Measurements from ENCODE around the gene MATK.
"Not testable (repeated sequence)": the region's sequence is repeated elsewhere in the genome, so short reads cannot be mapped to it uniquely, and the experiment has no call there.

Gene MATK

GRCh38 chr19:3762501-3763459, 23.4 kb downstream of the MATK start, which contains the start of gene MRPL54:
Gene MRPL54, plus strand, starts transcription at chr19:3762682. Its CDS starts 19 bp downstream, at chr19:3762701.
- no peaks in the 10 kb centered on the region for H3K9me3 Mint-ChIP-seq
- peak within 1 kb of the TSS; percentile 99 for H3K27ac Mint-ChIP-seq
- peaks cover 27% of the 10 kb centered on the region for H3K4me1 Mint-ChIP-seq (ENCODE audit: low read depth)
- H3K36me3 Mint-ChIP-seq (ENCODE audit: low read depth) = peaks cover 14% of the 10 kb centered on the region
- H3K27me3 Mint-ChIP-seq (ENCODE audit: low read depth) = peaks cover 3% of the 10 kb centered on the region
- H3K4me3 Mint-ChIP-seq = peak within 1 kb of the TSS; percentile 99

GRCh38 chr19:3762130-3762473, 24.1 kb downstream of the MATK start:
- Mint-ChIP-seq H3K4me3 (peak overlapping the region; percentile 99), H3K4me1 (ENCODE audit: low read depth) (peaks cover 27% of the 10 kb centered on the region), H3K27me3 (ENCODE audit: low read depth) (peaks cover 3% of the 10 kb centered on the region), H3K36me3 (ENCODE audit: low read depth) (peaks cover 14% of the 10 kb centered on the region), H3K27ac (peak overlapping the region; percentile 99), H3K9me3 (no peaks in the 10 kb centered on the region)

GRCh38 chr19:3761382-3762129, 24.6 kb downstream of the MATK start, which contains the start of gene APBA3:
Gene APBA3, minus strand, starts transcription at chr19:3761692. Its CDS starts 1,428 bp downstream, at chr19:3760264.
- peaks cover 3% of the 10 kb centered on the region for H3K27me3 Mint-ChIP-seq (ENCODE audit: low read depth)
- H3K4me3 Mint-ChIP-seq = peak within 1 kb of the TSS; percentile 99
- H3K36me3 Mint-ChIP-seq (ENCODE audit: low read depth) = peaks cover 12% of the 10 kb centered on the region
- peaks cover 27% of the 10 kb centered on the region for H3K4me1 Mint-ChIP-seq (ENCODE audit: low read depth)
- H3K27ac Mint-ChIP-seq = peak within 1 kb of the TSS; percentile 99
- no peaks in the 10 kb centered on the region for H3K9me3 Mint-ChIP-seq

- peaks cover 22% of the 10 kb centered on the region for H3K4me1 Mint-ChIP-seq (ENCODE audit: low read depth)
- no peaks in the 10 kb centered on the region for H3K9me3 Mint-ChIP-seq
- peaks cover 3% of the 10 kb centered on the region for H3K27me3 Mint-ChIP-seq (ENCODE audit: low read depth)
- H3K27ac Mint-ChIP-seq = peak overlapping the region; percentile 97
- peak overlapping the region; percentile 99 for H3K4me3 Mint-ChIP-seq
- peaks cover 10% of the 10 kb centered on the region for H3K36me3 Mint-ChIP-seq (ENCODE audit: low read depth)
Measured at GRCh38 chr19:3760871-3761361, 25.3 kb downstream of the MATK start.

- Mint-ChIP-seq H3K4me1 (ENCODE audit: low read depth) (peaks cover 27% of the 10 kb centered on the region), H3K27me3 (ENCODE audit: low read depth) (peaks cover 3% of the 10 kb centered on the region), H3K36me3 (ENCODE audit: low read depth) (peaks cover 17% of the 10 kb centered on the region), H3K4me3 (peak overlapping the region; percentile 99), H3K27ac (no peak overlapping the region), H3K9me3 (no peaks in the 10 kb centered on the region)
Measured at GRCh38 chr19:3759482-3760254, 26.5 kb downstream of the MATK start.

- H3K9me3 Mint-ChIP-seq; H3K27me3 Mint-ChIP-seq (ENCODE audit: low read depth); H3K4me3 Mint-ChIP-seq; H3K27ac Mint-ChIP-seq: not testable (repeated sequence)
- Mint-ChIP-seq H3K4me1 (ENCODE audit: low read depth) (peaks cover 26% of the 10 kb centered on the region), H3K36me3 (ENCODE audit: low read depth) (peaks cover 17% of the 10 kb centered on the region)
Measured at GRCh38 chr19:3758297-3758696, 27.9 kb downstream of the MATK start.

- not testable (repeated sequence) for H3K27me3 Mint-ChIP-seq (ENCODE audit: low read depth); H3K27ac Mint-ChIP-seq; H3K4me3 Mint-ChIP-seq; H3K9me3 Mint-ChIP-seq
- Mint-ChIP-seq H3K36me3 (ENCODE audit: low read depth) (peaks cover 16% of the 10 kb centered on the region), H3K4me1 (ENCODE audit: low read depth) (peaks cover 21% of the 10 kb centered on the region)
Measured at GRCh38 chr19:3757705-3758104, 28.5 kb downstream of the MATK start.

GRCh38 chr19:3753631-3754410, 32.4 kb downstream of the MATK start:
- Mint-ChIP-seq H3K4me3 (no peak overlapping the region), H3K27me3 (ENCODE audit: low read depth) (no peaks in the 10 kb centered on the region)

GRCh38 chr19:3752492-3752891, 33.7 kb downstream of the MATK start:
- H3K4me1 Mint-ChIP-seq (ENCODE audit: low read depth) = peaks cover 9% of the 10 kb centered on the region
- H3K36me3 Mint-ChIP-seq (ENCODE audit: low read depth) = peaks cover 28% of the 10 kb centered on the region
- no peak overlapping the region for H3K27ac Mint-ChIP-seq
- no peak overlapping the region for H3K4me3 Mint-ChIP-seq
- H3K27me3 Mint-ChIP-seq (ENCODE audit: low read depth) = no peaks in the 10 kb centered on the region
- H3K9me3 Mint-ChIP-seq = no peaks in the 10 kb centered on the region

More at GRCh38 chr19:3753631-3754410, 32.4 kb downstream of the MATK start:
- Mint-ChIP-seq H3K4me1 (ENCODE audit: low read depth) (peaks cover 9% of the 10 kb centered on the region), H3K9me3 (no peaks in the 10 kb centered on the region), H3K36me3 (ENCODE audit: low read depth) (peaks cover 28% of the 10 kb centered on the region), H3K27ac (no peak overlapping the region)

GRCh38 chr19:3751236-3751635, 34.9 kb downstream of the MATK start:
- Mint-ChIP-seq H3K27me3 (ENCODE audit: low read depth) (no peaks in the 10 kb centered on the region), H3K36me3 (ENCODE audit: low read depth) (peaks cover 28% of the 10 kb centered on the region), H3K27ac (no peak overlapping the region), H3K4me3 (no peak overlapping the region), H3K4me1 (ENCODE audit: low read depth) (peaks cover 5% of the 10 kb centered on the region), H3K9me3 (no peaks in the 10 kb centered on the region)

GRCh38 chr19:3750211-3750610, 36.0 kb downstream of the MATK start:
- H3K4me1 Mint-ChIP-seq (ENCODE audit: low read depth) = peaks cover 4% of the 10 kb centered on the region
- no peak overlapping the region for H3K27ac Mint-ChIP-seq
- H3K9me3 Mint-ChIP-seq = no peaks in the 10 kb centered on the region
- no peaks in the 10 kb centered on the region for H3K27me3 Mint-ChIP-seq (ENCODE audit: low read depth)
- no peak overlapping the region for H3K4me3 Mint-ChIP-seq
- peaks cover 24% of the 10 kb centered on the region for H3K36me3 Mint-ChIP-seq (ENCODE audit: low read depth)

- H3K27ac Mint-ChIP-seq = no peak overlapping the region
- no peaks in the 10 kb centered on the region for H3K27me3 Mint-ChIP-seq (ENCODE audit: low read depth)
- no peaks in the 10 kb centered on the region for H3K9me3 Mint-ChIP-seq
- peaks cover 19% of the 10 kb centered on the region for H3K36me3 Mint-ChIP-seq (ENCODE audit: low read depth)
- H3K4me1 Mint-ChIP-seq (ENCODE audit: low read depth) = no peaks in the 10 kb centered on the region
- H3K4me3 Mint-ChIP-seq = no peak overlapping the region
Measured at GRCh38 chr19:3748965-3749364, 37.2 kb downstream of the MATK start.

GRCh38 chr19:3746371-3747056, 39.7 kb downstream of the MATK start:
- H3K4me1 Mint-ChIP-seq (ENCODE audit: low read depth) = no peaks in the 10 kb centered on the region
- H3K4me3 Mint-ChIP-seq = no peak overlapping the region
- H3K9me3 Mint-ChIP-seq = no peaks in the 10 kb centered on the region
- H3K36me3 Mint-ChIP-seq (ENCODE audit: low read depth) = peaks cover 16% of the 10 kb centered on the region
- H3K27me3 Mint-ChIP-seq (ENCODE audit: low read depth) = no peaks in the 10 kb centered on the region
- no peak overlapping the region for H3K27ac Mint-ChIP-seq
